GM23338 (cell line): ENCODE measurements around the gene FAM53A. TPM values are rescaled to one million over a fixed set of nuclear protein-coding genes. Genes with fewer than 3 reads are reported as not detected.

Source experiments
- ATAC-seq: fragments of 200-7000 bp; cut with Tn5 transposase; 3 replicates; pipeline ENCODE4 v1.9.1; 2020
- DNase-seq: peaks from one replicate; pipeline ENCODE4 v3.0.0-alpha.2; 2015; ENCODE audit warnings: low spot score
- H2AFZ ChIP-seq: fragments of 200-600 bp; sonication (generic); 2 replicates; pipeline ENCODE4 v1.8.0; 2016; ENCODE audit warnings: antibody characterized with exemption, mild to moderate bottlenecking, moderate library complexity
- H3F3A ChIP-seq: fragments of 200-600 bp; sonication (generic); replicated peaks from 2 replicates; pipeline ENCODE4 v1.8.0; 2017; ENCODE audit warnings: antibody characterized with exemption, mixed run types, low read depth
- H3K27ac ChIP-seq: fragments of 200-600 bp; sonication (generic); 2 replicates; pipeline ENCODE4 v1.6.1; 2016; ENCODE audit warnings: low read depth
- H3K27me3 ChIP-seq: fragments of 200-600 bp; sonication (generic); 2 replicates; pipeline ENCODE4 v1.8.0; 2016; ENCODE audit warnings: mild to moderate bottlenecking, mixed run types, moderate library complexity; ENCODE audit not compliant: insufficient read depth
- H3K36me3 ChIP-seq: fragments of 200-600 bp; sonication (generic); 2 replicates; pipeline ENCODE4 v1.8.0; 2016; ENCODE audit warnings: mild to moderate bottlenecking; ENCODE audit not compliant: insufficient read depth
- H3K4me1 ChIP-seq: fragments of 200-600 bp; sonication (generic); 2 replicates; pipeline ENCODE4 v1.8.0; 2016; ENCODE audit warnings: mild to moderate bottlenecking, moderate library complexity; ENCODE audit not compliant: insufficient read depth
- H3K4me2 ChIP-seq: fragments of 200-600 bp; sonication (generic); 2 replicates; pipeline ENCODE4 v1.7.1; 2017; ENCODE audit warnings: mixed run types
- H3K4me3 ChIP-seq: fragments of 200-600 bp; sonication (generic); 2 replicates; pipeline ENCODE4 v1.6.1; 2016; ENCODE audit warnings: mixed run types
- H3K79me2 ChIP-seq: fragments of 200-600 bp; sonication (generic); replicated peaks from 2 replicates; pipeline ENCODE4 v1.8.0; 2017; ENCODE audit warnings: mild to moderate bottlenecking; ENCODE audit not compliant: insufficient read depth
- H3K9me2 ChIP-seq: fragments of 200-600 bp; sonication (generic); 2 replicates; pipeline ENCODE4 v1.8.0; 2017; ENCODE audit not compliant: insufficient read depth
- H4K20me1 ChIP-seq: fragments of 200-600 bp; sonication (generic); replicated peaks from 2 replicates; pipeline ENCODE4 v1.8.0; 2017; ENCODE audit warnings: mild to moderate bottlenecking; ENCODE audit not compliant: insufficient read depth
- H3K27ac Mint-ChIP-seq: 2 replicates; pipeline ENCODE4 v1.8.0; 2020; ENCODE audit warnings: inconsistent platforms, mild to moderate bottlenecking, moderate library complexity, mixed read lengths
- H3K27me3 Mint-ChIP-seq: 3 replicates; pipeline ENCODE4 v1.8.0; 2022; ENCODE audit warnings: low read depth, mild to moderate bottlenecking, moderate library complexity, mixed read lengths, inconsistent platforms; ENCODE audit not compliant: insufficient read depth, poor library complexity
- H3K36me3 Mint-ChIP-seq: 3 replicates; pipeline ENCODE4 v1.8.0; 2021; ENCODE audit warnings: low read depth, mild to moderate bottlenecking, inconsistent platforms, moderate library complexity, mixed read lengths
- H3K4me1 Mint-ChIP-seq: 3 replicates; pipeline ENCODE4 v1.8.0; 2020; ENCODE audit warnings: mild to moderate bottlenecking, inconsistent platforms, mixed read lengths
- H3K4me3 Mint-ChIP-seq: 3 replicates; pipeline ENCODE4 v1.8.0; 2021; ENCODE audit warnings: moderate library complexity, mild to moderate bottlenecking, inconsistent platforms, mixed read lengths
- H3K9me3 Mint-ChIP-seq: 3 replicates; pipeline ENCODE4 v1.8.0; 2020; ENCODE audit warnings: moderate library complexity, mild to moderate bottlenecking, inconsistent platforms, mixed read lengths
- CREB1 ChIP-seq: fragments of 250-450 bp; sonication (Bioruptor Pico); IDR thresholded peaks from 2 replicates; pipeline ENCODE4 v1.5.0; 2020; ENCODE audit warnings: low read depth, mild to moderate bottlenecking, moderate library complexity
- ETS1 ChIP-seq: IDR thresholded peaks from 2 replicates; pipeline ENCODE4 v1.6.1; 2016; ENCODE audit warnings: antibody characterized with exemption
- EZH2 ChIP-seq: fragments of 200-600 bp; sonication (generic); IDR thresholded peaks from one replicate; pipeline ENCODE4 v1.8.0; 2017; ENCODE audit warnings: antibody characterized with exemption, mild to moderate bottlenecking, low read depth; ENCODE audit not compliant: unreplicated experiment
- EZH2phosphoT487 ChIP-seq: fragments of 200-600 bp; sonication (generic); IDR thresholded peaks from one replicate; pipeline ENCODE4 v1.8.1; 2018; ENCODE audit warnings: antibody characterized with exemption; ENCODE audit not compliant: unreplicated experiment
- JUNB ChIP-seq: IDR thresholded peaks from one replicate; pipeline ENCODE4 v1.6.1; 2016; ENCODE audit warnings: antibody characterized with exemption; ENCODE audit not compliant: unreplicated experiment
- NANOG ChIP-seq: IDR thresholded peaks from 2 replicates; pipeline ENCODE4 v1.6.1; 2016; ENCODE audit warnings: antibody characterized with exemption, borderline replicate concordance
- POLR2AphosphoS5 ChIP-seq: IDR thresholded peaks from 2 replicates; pipeline ENCODE4 v1.6.1; 2016; ENCODE audit warnings: antibody characterized with exemption, low read depth
- REST ChIP-seq: IDR thresholded peaks from one replicate; pipeline ENCODE4 v1.6.1; 2018; ENCODE audit warnings: antibody characterized with exemption; ENCODE audit not compliant: unreplicated experiment
- STAT1 ChIP-seq: IDR thresholded peaks from one replicate; pipeline ENCODE4 v1.6.1; 2016; ENCODE audit warnings: antibody characterized with exemption; ENCODE audit not compliant: unreplicated experiment
- ZNF114 ChIP-seq: fragments of 250-450 bp; sonication (Bioruptor Pico); IDR thresholded peaks from 2 replicates; pipeline ENCODE4 v1.5.0; 2020; ENCODE audit warnings: mild to moderate bottlenecking, moderate library complexity
- ZNF331 ChIP-seq: fragments of 250-450 bp; sonication (Bioruptor Pico); IDR thresholded peaks from 2 replicates; pipeline ENCODE4 v1.5.0; 2020; ENCODE audit warnings: low read depth, mild to moderate bottlenecking, moderate library complexity
- ZNF462 ChIP-seq: fragments of 250-450 bp; sonication (Bioruptor Pico); IDR thresholded peaks from 2 replicates; pipeline ENCODE4 v1.5.0; 2020; ENCODE audit warnings: mild to moderate bottlenecking, moderate library complexity
- polyA plus RNA-seq: library from polyadenylated mRNA; unstranded; fragments of >200 nt; fragmentation: Nextera tagmentation; extraction: Ambion mirVana; gene quantifications from 2 replicates; pipeline ENCODE4 v1.2.1, GENCODE V29; 2016
- total RNA-seq: library from RNA; depleted of rRNA; stranded (reverse); fragments of >200 nt; shearing (Covaris generic); gene quantifications from 2 replicates; pipeline ENCODE4 v1.2.3, GENCODE V29; 2014

Gene FAM53A
- total and polyA plus RNA-seq, 2 experiments from 2014 or later: 1.1 to 3.1 TPM

GRCh38 chr4:1613099-1613495 is 71.0 kb downstream of the FAM53A start (continued):
- TF ChIP-seq ZNF462 (CRISPR knock-in tag): no peak
- no peak for TF ChIP-seq EZH2
- no peak for TF ChIP-seq POLR2AphosphoS5

- no peaks in the 10 kb centered on the region for H4K20me1 ChIP-seq
- H2AFZ ChIP-seq: no peak overlapping the region
- H3K4me1 ChIP-seq: no peaks in the 10 kb centered on the region
- H3K27ac ChIP-seq: no peak overlapping the region
- no peak overlapping the region for H3K4me3 ChIP-seq
- no peaks in the 10 kb centered on the region for H3K79me2 ChIP-seq
- H3K9me3 Mint-ChIP-seq: no peaks in the 10 kb centered on the region
- no peaks in the 10 kb centered on the region for H3K27me3 ChIP-seq
- H3K36me3 ChIP-seq: no peaks in the 10 kb centered on the region
- H3K36me3 Mint-ChIP-seq: no peaks in the 10 kb centered on the region; the same call in 2 of the 3 replicates
- no peaks in the 10 kb centered on the region for H3F3A ChIP-seq
- peaks cover 12% of the 10 kb centered on the region for H3K27me3 Mint-ChIP-seq
- H3K4me1 Mint-ChIP-seq: no peaks in the 10 kb centered on the region; the same call in 2 of the 3 replicates
- H3K4me3 Mint-ChIP-seq: no peak overlapping the region
- no peak overlapping the region for H3K4me2 ChIP-seq
- no peak for ATAC-seq
- no peaks in the 10 kb centered on the region for H3K9me2 ChIP-seq
- DNase-seq: no peak
- H3K27ac Mint-ChIP-seq: no peak overlapping the region
- TF ChIP-seq REST (no peak), JUNB (no peak), EZH2phosphoT487 (no peak), POLR2AphosphoS5 (no peak), ETS1 (no peak), EZH2 (no peak), ZNF331 (no peak), ZNF114 (CRISPR knock-in tag) (no peak), NANOG (no peak), STAT1 (no peak), CREB1 (CRISPR knock-in tag) (no peak)
Observed at GRCh38 chr4:1612278-1613098, 71.6 kb downstream of the FAM53A start.
